ENCODE measurements around the gene FAM222B. TPM values are rescaled to one million over a fixed set of nuclear protein-coding genes. Genes with fewer than 3 reads are reported as not detected.

The FAM222B gene
- polyA plus RNA-seq, 1 donor from 2014 or later, result 6.4 TPM

- TF ChIP-seq POLR2AphosphoS5 (IDR thresholded peaks at IDR 0.05), result no peak
- TF ChIP-seq SMC3 (conservative IDR thresholded peaks at IDR 0.05; ENCODE audit: poor library complexity), result no peak
- Histone ChIP-seq H3K4me3 (ENCODE audit: low read length) (no peak overlapping the region), H2AFZ (ENCODE audit: low read depth, low read length) (no peak overlapping the region), H3K9me2 (ENCODE audit: insufficient read depth, low read length) (no peaks in the 10 kb centered on the region), H3K9me3 (ENCODE audit: low read length) (no peaks in the 10 kb centered on the region), H3F3A (ENCODE audit: insufficient read depth, low read length, poor library complexity, severe bottlenecking) (no peaks in the 10 kb centered on the region), H3K79me2 (replicated peaks; ENCODE audit: insufficient read depth, low read length) (no peaks in the 10 kb centered on the region), H4K20me1 (ENCODE audit: insufficient read depth) (no peaks in the 10 kb centered on the region), H3K27ac (ENCODE audit: low read length) (no peak overlapping the region), H3K9ac (ENCODE audit: low read length) (no peak overlapping the region), H3K36me3 (ENCODE audit: insufficient read depth, low read length) (no peaks in the 10 kb centered on the region), H3K27me3 (ENCODE audit: insufficient read depth, low read depth, low read length) (no peaks in the 10 kb centered on the region), H3K4me2 (ENCODE audit: low read length) (no peak overlapping the region)
Observed at GRCh38 chr17:28864991-28865849, 22.6 kb upstream of the FAM222B start.

GRCh38 chr17:28863953-28864352 is 21.4 kb upstream of the FAM222B start:
- H3K36me3 ChIP-seq (ENCODE audit: insufficient read depth, low read length), result no peaks in the 10 kb centered on the region
- no peak overlapping the region for H2AFZ ChIP-seq (ENCODE audit: low read depth, low read length)
- no peak overlapping the region for H3K9ac ChIP-seq (ENCODE audit: low read length)
- H4K20me1 ChIP-seq (ENCODE audit: insufficient read depth), result no peaks in the 10 kb centered on the region
- H3K9me2 ChIP-seq (ENCODE audit: insufficient read depth, low read length), result no peaks in the 10 kb centered on the region
- no peaks in the 10 kb centered on the region for H3K27me3 ChIP-seq (ENCODE audit: insufficient read depth, low read depth, low read length)
- TF ChIP-seq EP300 (conservative IDR thresholded peaks at IDR 0.05; ENCODE audit: poor library complexity, severe bottlenecking) (no peak), POLR2AphosphoS5 (IDR thresholded peaks at IDR 0.05) (no peak), TAF1 (IDR thresholded peaks at IDR 0.05; ENCODE audit: low read depth) (no peak), SMC3 (conservative IDR thresholded peaks at IDR 0.05; ENCODE audit: poor library complexity) (no peak), REST (IDR thresholded peaks at IDR 0.05; ENCODE audit: borderline replicate concordance) (no peak), RAD21 (conservative IDR thresholded peaks at IDR 0.05) (no peak), CTCF (IDR thresholded peaks at IDR 0.05; ENCODE audit: poor library complexity, severe bottlenecking) (no peak), MXI1 (conservative IDR thresholded peaks at IDR 0.05; ENCODE audit: poor library complexity, severe bottlenecking) (no peak), EZH2 (IDR thresholded peaks at IDR 0.05; ENCODE audit: borderline replicate concordance, insufficient read depth, low read length, poor library complexity, severe bottlenecking) (no peak)
- no peaks in the 10 kb centered on the region for H3K9me3 ChIP-seq (ENCODE audit: low read length)
- H3F3A ChIP-seq (ENCODE audit: insufficient read depth, low read length, poor library complexity, severe bottlenecking), result no peaks in the 10 kb centered on the region
- H3K4me3 ChIP-seq (ENCODE audit: low read length), result no peak overlapping the region
- no peaks in the 10 kb centered on the region for H3K79me2 ChIP-seq (replicated peaks; ENCODE audit: insufficient read depth, low read length)
- no peak overlapping the region for H3K27ac ChIP-seq (ENCODE audit: low read length)
- H3K4me2 ChIP-seq (ENCODE audit: low read length), result no peak overlapping the region
